Measurements from ENCODE around the gene ARHGAP30. TPM values are rescaled to one million over a fixed set of nuclear protein-coding genes. Genes with fewer than 3 reads are reported as not detected.

Gene ARHGAP30
- total and polyA plus RNA-seq, 2 of the 8 experiments (the other 6 are each of a cell fraction or from before 2014, with no cell fraction given) = 0.27 to 0.39 TPM

- no peak overlapping the region for H2BK5ac ChIP-seq (ENCODE audit: low read depth, low read length)
- H3K36me3 ChIP-seq (ENCODE audit: control insufficient read depth in 2 of 4, insufficient read depth in 4 of 4, low read length in 3 of 4) = no peaks in the 10 kb centered on the region
- ChIA-PET POLR2A (ENCODE audit: partially characterized antibody) (interaction anchor here (1.6 kb wide), 1 partner anchor 42 kb away, joined by 5 read pairs; the partner anchor contains the start of gene DEDD), CTCF (ENCODE audit: partially characterized antibody) (interaction anchor here (1.0 kb wide), 1 partner anchor 19 kb away, joined by 5 read pairs; no protein-coding TSS in a partner anchor)
- H3K9ac ChIP-seq (replicated peaks in 1 of 4; ENCODE audit: extremely low read depth in 1 of 4, low read depth in 3 of 4, low read length in 3 of 4) = no peak overlapping the region
- no peaks in the 10 kb centered on the region for H3K79me1 ChIP-seq (ENCODE audit: low read depth, low read length)
- no peak for TF ChIP-seq CBX8 (IDR thresholded peaks at IDR 0.05; ENCODE audit: borderline replicate concordance, low read depth, low read length)
- no peak for TF ChIP-seq TAF7 (optimal IDR thresholded peaks at IDR 0.05; ENCODE audit: borderline replicate concordance, low read depth, low read length)
- no peak for TF ChIP-seq CEBPB (IDR thresholded peaks at IDR 0.05; ENCODE audit: low read depth, low read length)
- TF ChIP-seq EP300 (IDR thresholded peaks at IDR 0.05; ENCODE audit: borderline replicate concordance in 1 of 2, low read depth in 2 of 2, low read length in 2 of 2) = no peak
- TF ChIP-seq CHD1 (IDR thresholded peaks at IDR 0.05; ENCODE audit: low read depth, low read length) = no peak
- TF ChIP-seq YY1 (IDR thresholded peaks at IDR 0.05; ENCODE audit: low read depth, low read length) = no peak
- TF ChIP-seq BCL11A (IDR thresholded peaks at IDR 0.05; ENCODE audit: low read depth in 2 of 2, low read length in 2 of 2) = no peak
- TF ChIP-seq ATF2 (IDR thresholded peaks at IDR 0.05; ENCODE audit: low read length) = no peak
- TF ChIP-seq E2F6 (IDR thresholded peaks at IDR 0.05) = no peak
- no peak overlapping the region for H3K4ac ChIP-seq (replicated peaks; ENCODE audit: insufficient read length, low read depth, low read length)
- peaks cover 2% of the 10 kb centered on the region; the same call in 1 of the 2 replicates for H3K23me2 ChIP-seq (ENCODE audit: low read depth, low read length)
- H2BK15ac ChIP-seq (ENCODE audit: low read length) = no peak overlapping the region
- H2BK120ac ChIP-seq (replicated peaks; ENCODE audit: low read depth, low read length) = no peak overlapping the region
- no peaks in the 10 kb centered on the region for H3K9me3 ChIP-seq (ENCODE audit: insufficient read depth in 2 of 2, low read depth in 1 of 2, low read length in 1 of 2)
- no peak overlapping the region for H4K91ac ChIP-seq (replicated peaks; ENCODE audit: insufficient read length, low read length)
- H3K4me1 ChIP-seq (replicated peaks in 1 of 4; ENCODE audit: control insufficient read depth in 3 of 4, insufficient read depth in 4 of 4, low read length in 3 of 4) = peaks cover 0 to 6% (median 0%) of the 10 kb centered on the region in 4 experiments; a peak in 2 of 7 replicates
- no peak overlapping the region for H3K4me2 ChIP-seq (ENCODE audit: insufficient read depth in 1 of 2, low read depth in 2 of 2, low read length in 2 of 2)
- no peaks in the 10 kb centered on the region for H3K79me2 ChIP-seq (ENCODE audit: control insufficient read depth in 1 of 2, insufficient read depth in 2 of 2, low read length in 2 of 2)
- H4K5ac ChIP-seq (ENCODE audit: insufficient read length, low read depth, low read length) = no peak overlapping the region
- WGBS, 2 experiments (ENCODE audit: extremely low coverage in 1 of 2, insufficient coverage in 1 of 2, insufficient read length in 1 of 2, insufficient replicate concordance in 2 of 2, low coverage in 1 of 2, low lambda C conversion rate in 2 of 2, missing lambda C conversion rate in 1 of 2) = 86% methylated on average over 3 of the region's 3 CpGs; no CpG with 5 or more reads in 1 of the 2 experiments
- FAIRE-seq (no peak), DNase-seq (ENCODE audit: low read depth in 1 of 2, low spot score in 2 of 2) (no peak)
- H2BK20ac ChIP-seq (ENCODE audit: low read length) = no peak overlapping the region
- H3K18ac ChIP-seq (ENCODE audit: extremely low read depth, low read length) = no peak overlapping the region
- H2AFZ ChIP-seq (ENCODE audit: low read length) = no peak overlapping the region
- no peaks in the 10 kb centered on the region for H4K20me1 ChIP-seq (replicated peaks in 1 of 2; ENCODE audit: control insufficient read depth in 1 of 2, insufficient read depth in 2 of 2, low read length in 2 of 2)
- H3K4me3 ChIP-seq (ENCODE audit: extremely low read depth in 1 of 4, insufficient read depth in 2 of 4, low read depth in 3 of 4, low read length in 4 of 4) = no peak overlapping the region
- H3K56ac ChIP-seq (replicated peaks; ENCODE audit: insufficient read length, low read depth, low read length) = no peak overlapping the region
- H3K14ac ChIP-seq (ENCODE audit: insufficient read length) = no peak overlapping the region
- no peak overlapping the region for H3K27ac ChIP-seq (ENCODE audit: low read depth, low read length)
- no peak overlapping the region for H4K8ac ChIP-seq (ENCODE audit: extremely low read depth, insufficient read depth, low read length)
- no peaks in the 10 kb centered on the region for H3K27me3 ChIP-seq (replicated peaks in 1 of 4; ENCODE audit: control insufficient read depth in 3 of 4, extremely low read depth in 1 of 4, insufficient read depth in 3 of 4, low read length in 3 of 4)
- H2BK12ac ChIP-seq (ENCODE audit: low read depth, low read length) = no peak overlapping the region
- H2AK5ac ChIP-seq (ENCODE audit: low read depth, low read length) = no peak overlapping the region
- H3K23ac ChIP-seq (ENCODE audit: insufficient read length) = no peak overlapping the region
Observed at GRCh38 chr1:161090617-161091016, 20.9 kb upstream of the ARHGAP30 start.

Measured in H1 (cell line).